Caco-2 (cell line): ENCODE results near the gene RAB36. TPM values are rescaled to one million over a fixed set of nuclear protein-coding genes. Genes with fewer than 3 reads are reported as not detected.

Experiments
- BruUV-seq: library from RNA; stranded (reverse); fragments of 400-500 nt; replicated peaks from 2 replicates; lab custom pipeline; 2021; lab: Mats Ljungman, UMichigan
- CTCF ChIA-PET: fragments of 300-600 bp; sonication (Branson Sonifier 250); formaldehyde crosslinking; loops from one replicate; lab custom pipeline; 2022; ENCODE audit warnings: antibody characterized with exemption; lab: Charles Lee
- POLR2A ChIA-PET: fragments of 300-600 bp; sonication (Branson Sonifier 250); formaldehyde crosslinking; loops from one replicate; lab custom pipeline; 2022; ENCODE audit warnings: antibody characterized with exemption; lab: Charles Lee
- DNase-seq, 2 experiments: peaks; one replicate each; pipeline versions ENCODE4 v3.0.0 to v3.0.0-alpha.2; 2020 to 2022
- H3K27me3 ChIP-seq: replicated peaks from 2 replicates; pipeline ENCODE4 v1.6.0; 2011; ENCODE audit warnings: low read length; ENCODE audit not compliant: control insufficient read depth, insufficient read depth
- H3K36me3 ChIP-seq: 2 replicates; pipeline ENCODE4 v1.5.1; 2011; ENCODE audit warnings: low read length; ENCODE audit not compliant: control insufficient read depth, insufficient read depth
- H3K4me1 ChIP-seq: fragments of 250-450 bp; sonication (Bioruptor Pico); 2 replicates; pipeline ENCODE4 v1.5.1; 2020; ENCODE audit warnings: mild to moderate bottlenecking
- H3K4me3 ChIP-seq: 2 replicates; pipeline ENCODE4 v1.5.1; 2011; ENCODE audit warnings: low read depth, mild to moderate bottlenecking, control low read depth, low read length
- H3K9me3 ChIP-seq: fragments of 250-450 bp; sonication (Bioruptor Pico); 2 replicates; pipeline ENCODE4 v1.5.1; 2020; ENCODE audit warnings: mild to moderate bottlenecking, moderate library complexity
- H3K27ac Mint-ChIP-seq: one replicate; pipeline ENCODE4 v1.8.0; 2022; ENCODE audit warnings: mixed read lengths; ENCODE audit not compliant: unreplicated experiment
- H3K27me3 Mint-ChIP-seq: one replicate; pipeline ENCODE4 v1.8.0; 2022; ENCODE audit warnings: mixed read lengths; ENCODE audit not compliant: insufficient read depth, unreplicated experiment
- H3K36me3 Mint-ChIP-seq: one replicate; pipeline ENCODE4 v1.8.0; 2022; ENCODE audit warnings: mild to moderate bottlenecking, mixed read lengths; ENCODE audit not compliant: insufficient read depth, unreplicated experiment
- H3K4me1 Mint-ChIP-seq: one replicate; pipeline ENCODE4 v1.8.0; 2022; ENCODE audit warnings: low read depth, mixed read lengths; ENCODE audit not compliant: unreplicated experiment
- H3K4me3 Mint-ChIP-seq: one replicate; pipeline ENCODE4 v1.8.0; 2022; ENCODE audit warnings: mild to moderate bottlenecking, moderate library complexity, mixed read lengths; ENCODE audit not compliant: unreplicated experiment
- H3K9me3 Mint-ChIP-seq: one replicate; pipeline ENCODE4 v1.8.0; 2022; ENCODE audit warnings: mixed read lengths; ENCODE audit not compliant: unreplicated experiment
- intact Hi-C: fragments of 100-400 bp; cut with micrococcal nuclease; formaldehyde crosslinking; loops from one replicate; pipeline ENCODE4 v1.10.0; 2022; ENCODE audit not compliant: unreplicated experiment
- total RNA-seq: library from RNA; stranded (reverse); gene quantifications from 2 replicates; pipeline ENCODE4 v1.2.3, GENCODE V29; 2022
- TF ChIP-seq, protein P1 (sequence below), 2 experiments: fragments of 200-600 bp in 1 of 2; IDR thresholded peaks; 1 replicate in 1 of 2; 2 replicates in 1 of 2; pipeline versions ENCODE4 v1.5.1 to v1.8.0; 2011 to 2022; ENCODE audit warnings: antibody characterized with exemption in 1 of 2, control low read depth in 1 of 2, inconsistent platforms in 1 of 2, low read depth in 1 of 2, low read length in 1 of 2, mild to moderate bottlenecking in 1 of 2, moderate library complexity in 1 of 2; ENCODE audit not compliant: insufficient read depth in 1 of 2, severe bottlenecking in 1 of 2, unreplicated experiment in 1 of 2

RAB36 gene
- total RNA-seq, 1 experiment from 2014 or later = 0.52 TPM

DNA sequence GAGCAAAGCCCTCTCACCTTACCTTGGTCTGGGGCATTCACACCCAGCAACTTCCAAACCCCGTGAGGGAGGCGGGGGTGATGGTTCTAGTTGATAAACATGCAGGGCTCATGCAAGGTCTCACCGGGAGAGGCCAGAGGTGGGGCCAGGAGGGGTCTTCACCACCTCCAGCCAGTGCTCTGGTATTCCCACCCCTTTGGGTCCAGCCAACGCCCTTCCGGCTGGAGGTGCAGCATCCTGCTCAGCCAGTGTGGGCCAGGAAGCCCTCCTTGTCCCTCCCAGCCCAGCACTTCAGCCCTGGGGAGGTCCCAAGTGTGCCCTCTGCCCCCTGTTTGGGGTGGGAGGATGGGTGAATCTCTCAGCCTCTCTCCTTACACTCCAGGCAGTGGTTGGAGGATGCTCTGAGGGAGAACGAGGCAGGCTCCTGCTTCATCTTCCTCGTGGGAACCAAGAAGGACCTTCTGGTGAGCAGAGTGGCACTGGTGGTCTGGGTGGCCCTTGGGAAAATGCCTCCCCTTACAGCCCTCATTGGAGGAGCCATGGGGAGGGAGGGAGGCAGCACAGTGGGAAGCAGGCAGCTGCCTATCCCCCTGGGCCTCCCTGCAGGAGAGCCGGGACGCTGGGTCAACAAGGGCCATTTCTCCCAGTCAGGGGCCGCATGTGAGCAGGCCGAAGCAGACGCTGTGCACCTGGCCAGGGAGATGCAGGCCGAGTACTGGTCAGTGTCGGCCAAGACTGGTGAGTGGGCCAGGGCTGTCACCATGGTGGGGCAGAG lies 13.4 kb downstream of the RAB36 start:
- Mint-ChIP-seq H3K9me3 (no peaks in the 10 kb centered on the region), H3K4me3 (no peak overlapping the region), H3K27ac (no peak overlapping the region), H3K27me3 (no peaks in the 10 kb centered on the region), H3K4me1 (peaks cover 7% of the 10 kb centered on the region), H3K36me3 (peaks cover 6% of the 10 kb centered on the region)
- no peak for DNase-seq
- Histone ChIP-seq H3K36me3 (no peaks in the 10 kb centered on the region), H3K27me3 (no peaks in the 10 kb centered on the region), H3K4me3 (no peak overlapping the region), H3K9me3 (no peaks in the 10 kb centered on the region), H3K4me1 (peaks cover 24% of the 10 kb centered on the region)
- TF ChIP-seq, protein P1, sequence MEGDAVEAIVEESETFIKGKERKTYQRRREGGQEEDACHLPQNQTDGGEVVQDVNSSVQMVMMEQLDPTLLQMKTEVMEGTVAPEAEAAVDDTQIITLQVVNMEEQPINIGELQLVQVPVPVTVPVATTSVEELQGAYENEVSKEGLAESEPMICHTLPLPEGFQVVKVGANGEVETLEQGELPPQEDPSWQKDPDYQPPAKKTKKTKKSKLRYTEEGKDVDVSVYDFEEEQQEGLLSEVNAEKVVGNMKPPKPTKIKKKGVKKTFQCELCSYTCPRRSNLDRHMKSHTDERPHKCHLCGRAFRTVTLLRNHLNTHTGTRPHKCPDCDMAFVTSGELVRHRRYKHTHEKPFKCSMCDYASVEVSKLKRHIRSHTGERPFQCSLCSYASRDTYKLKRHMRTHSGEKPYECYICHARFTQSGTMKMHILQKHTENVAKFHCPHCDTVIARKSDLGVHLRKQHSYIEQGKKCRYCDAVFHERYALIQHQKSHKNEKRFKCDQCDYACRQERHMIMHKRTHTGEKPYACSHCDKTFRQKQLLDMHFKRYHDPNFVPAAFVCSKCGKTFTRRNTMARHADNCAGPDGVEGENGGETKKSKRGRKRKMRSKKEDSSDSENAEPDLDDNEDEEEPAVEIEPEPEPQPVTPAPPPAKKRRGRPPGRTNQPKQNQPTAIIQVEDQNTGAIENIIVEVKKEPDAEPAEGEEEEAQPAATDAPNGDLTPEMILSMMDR (IDR thresholded peaks at IDR 0.05; ENCODE audit: insufficient read depth in 1 of 2, low read depth in 1 of 2, low read length in 1 of 2, severe bottlenecking in 1 of 2, unreplicated experiment in 1 of 2) = no peak
- POLR2A ChIA-PET = no interaction called here
- CTCF ChIA-PET = interaction anchor here (1.5 to 1.7 kb wide), 2 partner anchors 16 to 123 kb away, joined by 8 read pairs; no protein-coding TSS in a partner anchor
- no TSS peak for BruUV-seq
- intact Hi-C loops = no loop called here

DNA sequence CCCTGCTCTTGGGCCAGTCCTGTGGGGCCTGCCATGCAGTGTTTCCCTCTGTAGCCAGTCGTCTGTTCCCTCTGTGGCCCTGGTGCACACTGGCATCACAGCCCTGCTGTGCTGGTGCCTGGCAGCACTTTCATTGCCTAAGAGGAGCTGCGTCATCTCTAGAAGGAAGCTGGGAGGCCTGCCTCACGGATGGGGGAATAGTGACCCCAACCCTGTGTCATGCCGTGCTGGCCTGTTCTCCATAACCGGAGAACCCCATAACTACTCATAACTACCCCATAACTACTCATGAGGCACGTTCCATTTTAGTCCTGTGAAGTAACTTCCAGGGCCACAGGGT lies 14.0 kb downstream of the RAB36 start:
- Histone ChIP-seq H3K4me1 (peaks cover 24% of the 10 kb centered on the region), H3K36me3 (no peaks in the 10 kb centered on the region), H3K4me3 (no peak overlapping the region), H3K27me3 (no peaks in the 10 kb centered on the region), H3K9me3 (no peaks in the 10 kb centered on the region)
- ChIA-PET POLR2A (no interaction called here), CTCF (no interaction called here)
- Mint-ChIP-seq H3K27me3 (no peaks in the 10 kb centered on the region), H3K9me3 (no peaks in the 10 kb centered on the region), H3K36me3 (peaks cover 6% of the 10 kb centered on the region), H3K27ac (no peak overlapping the region), H3K4me3 (no peak overlapping the region), H3K4me1 (peaks cover 7% of the 10 kb centered on the region)
- TF ChIP-seq, protein P1 (IDR thresholded peaks at IDR 0.05; ENCODE audit: insufficient read depth in 1 of 2, low read depth in 1 of 2, low read length in 1 of 2, severe bottlenecking in 1 of 2, unreplicated experiment in 1 of 2) = no peak
- intact Hi-C loops = no loop called here
- no peak for DNase-seq
- BruUV-seq = no TSS peak

DNA sequence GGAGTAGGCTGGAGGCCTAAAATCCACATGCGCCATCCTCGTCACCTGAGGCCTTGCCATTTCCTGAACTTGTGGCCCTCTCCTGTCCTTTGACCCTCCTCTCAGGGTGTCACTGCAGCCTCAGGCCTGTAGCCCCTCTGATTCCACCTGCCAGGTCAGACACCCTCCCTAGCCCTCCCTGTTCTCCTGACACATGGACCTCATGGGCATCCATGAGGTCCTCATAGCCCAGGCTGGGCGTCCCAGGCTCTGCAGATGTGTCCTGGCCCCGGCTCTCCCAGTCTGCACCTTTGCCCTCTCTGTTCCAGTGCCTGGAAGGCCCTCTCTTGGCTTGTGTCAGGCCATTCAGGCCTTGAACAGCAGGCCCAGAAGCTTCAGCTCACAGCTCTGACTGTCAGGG lies 15.8 kb downstream of the RAB36 start:
- intact Hi-C loops = no loop called here
- POLR2A ChIA-PET = no interaction called here
- Histone ChIP-seq H3K4me1 (peaks cover 24% of the 10 kb centered on the region), H3K36me3 (no peaks in the 10 kb centered on the region), H3K27me3 (no peaks in the 10 kb centered on the region), H3K9me3 (no peaks in the 10 kb centered on the region), H3K4me3 (no peak overlapping the region)
- Mint-ChIP-seq H3K36me3 (no peaks in the 10 kb centered on the region), H3K4me1 (peaks cover 7% of the 10 kb centered on the region), H3K27ac (no peak overlapping the region), H3K4me3 (no peak overlapping the region), H3K27me3 (no peaks in the 10 kb centered on the region), H3K9me3 (no peaks in the 10 kb centered on the region)
- CTCF ChIA-PET = interaction anchor here (1.0 kb wide), 1 partner anchor 43 kb away, joined by 3 read pairs; no protein-coding TSS in a partner anchor
- TF ChIP-seq, protein P1 (IDR thresholded peaks at IDR 0.05; ENCODE audit: insufficient read depth in 1 of 2, low read depth in 1 of 2, low read length in 1 of 2, severe bottlenecking in 1 of 2, unreplicated experiment in 1 of 2) = no peak
- no peak for DNase-seq
- BruUV-seq = no TSS peak
